Activated effector memory CD4-positive, alpha-beta T cell treated with anti-CD3 and anti-CD28 coated beads, Interleukin-2, amount 50 U/mL, for 16 hours (primary cell): ENCODE data around the gene LCE3D.
"Not testable (repeated sequence)": the region's sequence is repeated elsewhere in the genome, so short reads cannot be mapped to it uniquely, and the experiment has no call there.

ENCODE experiments used
- DNase-seq: peaks from one replicate; pipeline ENCODE4 v3.0.0-alpha.2; 2020

Gene LCE3D

GRCh38 chr1:152580433-152580832 lies at the start of gene LCE3D:
LCE3D (minus strand) TSS chr1:152580516; CDS start chr1:152579936, 580 bp downstream.
- no peak for DNase-seq

GRCh38 chr1:152626744-152627143 lies 46.4 kb upstream of the LCE3D start:
- DNase-seq = no peak

- DNase-seq = no peak
Measured at GRCh38 chr1:152623203-152623844, 43.0 kb upstream of the LCE3D start.

GRCh38 chr1:152622803-152623202 lies 42.5 kb upstream of the LCE3D start, which contains the start of gene LCE3A:
LCE3A (minus strand) TSS chr1:152623103; CDS start chr1:152623103, 0 bp downstream.
- DNase-seq = no peak

- no peak for DNase-seq
Measured at GRCh38 chr1:152621993-152622392, 41.7 kb upstream of the LCE3D start.

GRCh38 chr1:152613511-152613910 lies 33.2 kb upstream of the LCE3D start, which contains the start of gene LCE3B:
LCE3B (plus strand) TSS chr1:152613811; CDS start chr1:152613811, 0 bp downstream.
- DNase-seq = no peak

- no peak for DNase-seq
Measured at GRCh38 chr1:152599934-152600333, 19.6 kb upstream of the LCE3D start, which contains the start of gene LCE3C. LCE3C (plus strand) TSS chr1:152600234; CDS start chr1:152600732, 498 bp downstream.

- DNase-seq = no peak
Measured at GRCh38 chr1:152596986-152597385, 16.7 kb upstream of the LCE3D start.

- DNase-seq = no peak
Measured at GRCh38 chr1:152585586-152585985, 5.3 kb upstream of the LCE3D start.

GRCh38 chr1:152582647-152583046 lies 2.3 kb upstream of the LCE3D start:
- no peak for DNase-seq

GRCh38 chr1:152579526-152579925 lies 790 bp downstream of the LCE3D start:
- DNase-seq = not testable (repeated sequence)

- DNase-seq = no peak
Measured at GRCh38 chr1:152577168-152577567, 3.1 kb downstream of the LCE3D start.

GRCh38 chr1:152566681-152567080 lies 13.6 kb downstream of the LCE3D start, which contains the start of gene LCE3E:
LCE3E (minus strand) TSS chr1:152566780; CDS start chr1:152566208, 572 bp downstream.
- no peak for DNase-seq

GRCh38 chr1:152565535-152566215 lies 14.6 kb downstream of the LCE3D start:
- no peak for DNase-seq

GRCh38 chr1:152565115-152565514 lies 15.2 kb downstream of the LCE3D start:
- DNase-seq = no peak

- not testable (repeated sequence) for DNase-seq
Measured at GRCh38 chr1:152548358-152548757, 32.0 kb downstream of the LCE3D start.

- no peak for DNase-seq
Measured at GRCh38 chr1:152546704-152547103, 33.6 kb downstream of the LCE3D start.

GRCh38 chr1:152543820-152544219 lies 36.5 kb downstream of the LCE3D start:
- no peak for DNase-seq

- DNase-seq = no peak
Measured at GRCh38 chr1:152539901-152540300, 40.4 kb downstream of the LCE3D start.

GRCh38 chr1:152537496-152537895 lies 42.8 kb downstream of the LCE3D start:
- no peak for DNase-seq

- no peak for DNase-seq
Measured at GRCh38 chr1:152535774-152536173, 44.5 kb downstream of the LCE3D start.

- DNase-seq = no peak
Measured at GRCh38 chr1:152533327-152533938, 46.9 kb downstream of the LCE3D start.
